CD14-positive monocyte (primary cell): Measurements from ENCODE around the gene CDH23. TPM values are rescaled to one million over a fixed set of nuclear protein-coding genes. Genes with fewer than 3 reads are reported as not detected.

Experiments used
- DNase-seq, 3 donors: peaks; one replicate each; pipeline ENCODE4 v3.0.0-alpha.2; 2011 to 2022
- H2AFZ ChIP-seq: 2 replicates; pipeline ENCODE4 v1.6.0; 2012; ENCODE audit warnings: mild to moderate bottlenecking, low read depth, low read length, inconsistent platforms; ENCODE audit not compliant: insufficient read depth, poor library complexity, severe bottlenecking
- H3K27ac ChIP-seq, 2 donors: 1 replicate in 1 of 2; 2 replicates in 1 of 2; pipeline ENCODE4 v1.5.1; 2012 to 2013; ENCODE audit warnings: low read length in 2 of 2, control low read depth in 1 of 2, inconsistent platforms in 1 of 2, low read depth in 1 of 2, mild to moderate bottlenecking in 1 of 2
- H3K27me3 ChIP-seq, 2 donors: one replicate each; pipeline versions ENCODE4 v1.6.0 to v1.6.1; 2011 to 2013; ENCODE audit warnings: low read length in 2 of 2; ENCODE audit not compliant: control insufficient read depth in 2 of 2, insufficient read depth in 2 of 2
- H3K36me3 ChIP-seq, 2 donors: replicated peaks in 1 of 2; 1 replicate in 1 of 2; 2 replicates in 1 of 2; pipeline versions ENCODE4 v1.5.1 to v1.6.1; 2012 to 2013; ENCODE audit warnings: low read length in 2 of 2, control low read depth in 1 of 2, inconsistent platforms in 1 of 2, mild to moderate bottlenecking in 1 of 2; ENCODE audit not compliant: insufficient read depth in 2 of 2, control insufficient read depth in 1 of 2
- H3K4me1 ChIP-seq, 2 donors: 1 replicate in 1 of 2; 2 replicates in 1 of 2; pipeline versions ENCODE4 v1.5.1 to v1.6.1; 2012 to 2013; ENCODE audit warnings: low read length in 2 of 2, control low read depth in 1 of 2, inconsistent platforms in 1 of 2, mild to moderate bottlenecking in 1 of 2, moderate library complexity in 1 of 2; ENCODE audit not compliant: insufficient read depth in 2 of 2, control insufficient read depth in 1 of 2
- H3K4me2 ChIP-seq: replicated peaks from 2 replicates; pipeline ENCODE3; 2012; ENCODE audit warnings: low read length, moderate library complexity, mild to moderate bottlenecking; ENCODE audit not compliant: poor library complexity, severe bottlenecking; ENCODE audit errors: extremely low read depth
- H3K4me3 ChIP-seq, 3 experiments: fragments of 200-600 bp in 1 of 3; sonication (generic) in 1 of 3; replicated peaks in 1 of 3; 1 replicate in 2 of 3; 2 replicates in 1 of 3; pipeline ENCODE4 v1.5.1; 2011 to 2013; ENCODE audit warnings: low read length in 3 of 3, mild to moderate bottlenecking in 3 of 3, control low read depth in 2 of 3, low read depth in 2 of 3, inconsistent platforms in 1 of 3, moderate library complexity in 1 of 3
- H3K79me2 ChIP-seq: 2 replicates; pipeline ENCODE4 v1.6.0; 2012; ENCODE audit warnings: mild to moderate bottlenecking, control low read depth, inconsistent platforms, low read length, moderate library complexity; ENCODE audit not compliant: insufficient read depth
- H3K9ac ChIP-seq: 2 replicates; pipeline ENCODE4 v1.6.0; 2017; ENCODE audit warnings: low read length, mild to moderate bottlenecking; ENCODE audit not compliant: insufficient read depth, poor library complexity, severe bottlenecking
- H3K9me3 ChIP-seq, 2 donors: replicated peaks in 1 of 2; 1 replicate in 1 of 2; 2 replicates in 1 of 2; pipeline versions ENCODE4 v1.5.1 to v1.6.1; 2012 to 2013; ENCODE audit warnings: low read length in 2 of 2, control low read depth in 1 of 2; ENCODE audit not compliant: control insufficient read depth in 1 of 2, insufficient read depth in 1 of 2
- H4K20me1 ChIP-seq: 2 replicates; pipeline ENCODE4 v1.6.0; 2012; ENCODE audit warnings: mild to moderate bottlenecking, low read length, control low read depth, moderate library complexity; ENCODE audit not compliant: insufficient read depth
- H3K27ac Mint-ChIP-seq, 7 donors: one replicate each; pipeline ENCODE4 v1.8.0; 2020; ENCODE audit warnings: mild to moderate bottlenecking in 7 of 7, mixed read lengths in 7 of 7, moderate library complexity in 6 of 7, inconsistent platforms in 2 of 7
- H3K27me3 Mint-ChIP-seq, 3 donors: one replicate each; pipeline ENCODE4 v1.8.0; 2021 to 2022; ENCODE audit warnings: low read depth in 3 of 3, mild to moderate bottlenecking in 3 of 3, mixed read lengths in 3 of 3, moderate library complexity in 3 of 3, inconsistent platforms in 1 of 3
- H3K36me3 Mint-ChIP-seq, 2 donors: one replicate each; pipeline ENCODE4 v1.8.0; 2020; ENCODE audit warnings: mixed read lengths in 2 of 2, inconsistent platforms in 1 of 2, mild to moderate bottlenecking in 1 of 2
- H3K4me1 Mint-ChIP-seq: one replicate; pipeline ENCODE4 v1.8.0; 2020; ENCODE audit warnings: mild to moderate bottlenecking, mixed read lengths
- H3K4me3 Mint-ChIP-seq, 2 donors: one replicate each; pipeline ENCODE4 v1.8.0; 2020; ENCODE audit warnings: mild to moderate bottlenecking in 2 of 2, mixed read lengths in 2 of 2, moderate library complexity in 1 of 2
- H3K9me3 Mint-ChIP-seq, 7 donors: one replicate each; pipeline ENCODE4 v1.8.0; 2020 to 2022; ENCODE audit warnings: mixed read lengths in 7 of 7, mild to moderate bottlenecking in 6 of 7, moderate library complexity in 6 of 7, inconsistent platforms in 2 of 7
- WGBS: methylation state at CpG from one replicate; pipeline ENCODE4 v1.1.5; 2013; ENCODE audit warnings: missing lambda C conversion rate; ENCODE audit not compliant: insufficient coverage; 5-methylcytosine and 5-hydroxymethylcytosine counted together
- intact Hi-C, 2 donors: fragments of 100-400 bp; cut with micrococcal nuclease; formaldehyde crosslinking; loops; one replicate each; pipeline versions ENCODE4 v1.15.0 to v1.15.1; 2023
- polyA plus RNA-seq, 3 donors: library from polyadenylated mRNA; depleted of rRNA in 1 of 3; unstranded in 2 of 3; stranded (reverse) in 1 of 3; fragments of 300-500 nt in 2 of 3; fragments of >200 nt in 1 of 3; fragmentation: Illumina TruSeq in 2 of 3; gene quantifications; 1 replicate in 2 of 3; 2 replicates in 1 of 3; pipeline ENCODE4 v1.2.3, GENCODE V29; 2012 to 2021
- TF ChIP-seq, protein P1 (sequence below): fragments of 200-600 bp; IDR thresholded peaks from one replicate; pipeline ENCODE4 v1.8.0; 2022; ENCODE audit warnings: antibody characterized with exemption, mild to moderate bottlenecking

The CDH23 gene
- polyA plus RNA-seq, 3 donors: 8.2 to 36.2 (median 10.5) TPM

- Histone ChIP-seq H3K9me3 (no peaks in the 10 kb centered on the region), H3K9ac (no peak overlapping the region), H3K4me2 (no peak overlapping the region), H4K20me1 (no peaks in the 10 kb centered on the region), H3K4me3 (no peak overlapping the region), H2AFZ (no peak overlapping the region), H3K27ac (no peak overlapping the region), H3K36me3 (no peaks in the 10 kb centered on the region), H3K79me2 (no peaks in the 10 kb centered on the region), H3K4me1 (no peaks in the 10 kb centered on the region), H3K27me3 (no peaks in the 10 kb centered on the region)
- H3K27ac Mint-ChIP-seq: no peak overlapping the region
- no peaks in the 10 kb centered on the region for H3K36me3 Mint-ChIP-seq
- 95% methylated on average over 12 of the region's 12 CpGs for WGBS
- intact Hi-C loops: no loop called here
- no peaks in the 10 kb centered on the region for H3K4me1 Mint-ChIP-seq
- DNase-seq: no peak
- H3K27me3 Mint-ChIP-seq: peaks cover 5 to 15% (median 8%) of the 10 kb centered on the region in 3 donors
- H3K9me3 Mint-ChIP-seq: no peaks in the 10 kb centered on the region
- TF ChIP-seq, protein P1, sequence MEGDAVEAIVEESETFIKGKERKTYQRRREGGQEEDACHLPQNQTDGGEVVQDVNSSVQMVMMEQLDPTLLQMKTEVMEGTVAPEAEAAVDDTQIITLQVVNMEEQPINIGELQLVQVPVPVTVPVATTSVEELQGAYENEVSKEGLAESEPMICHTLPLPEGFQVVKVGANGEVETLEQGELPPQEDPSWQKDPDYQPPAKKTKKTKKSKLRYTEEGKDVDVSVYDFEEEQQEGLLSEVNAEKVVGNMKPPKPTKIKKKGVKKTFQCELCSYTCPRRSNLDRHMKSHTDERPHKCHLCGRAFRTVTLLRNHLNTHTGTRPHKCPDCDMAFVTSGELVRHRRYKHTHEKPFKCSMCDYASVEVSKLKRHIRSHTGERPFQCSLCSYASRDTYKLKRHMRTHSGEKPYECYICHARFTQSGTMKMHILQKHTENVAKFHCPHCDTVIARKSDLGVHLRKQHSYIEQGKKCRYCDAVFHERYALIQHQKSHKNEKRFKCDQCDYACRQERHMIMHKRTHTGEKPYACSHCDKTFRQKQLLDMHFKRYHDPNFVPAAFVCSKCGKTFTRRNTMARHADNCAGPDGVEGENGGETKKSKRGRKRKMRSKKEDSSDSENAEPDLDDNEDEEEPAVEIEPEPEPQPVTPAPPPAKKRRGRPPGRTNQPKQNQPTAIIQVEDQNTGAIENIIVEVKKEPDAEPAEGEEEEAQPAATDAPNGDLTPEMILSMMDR: no peak
- no peak overlapping the region for H3K4me3 Mint-ChIP-seq
These were observed 27.2 kb downstream of the CDH23 start for GRCh38 chr10:71423901-71424300.

GRCh38 chr10:71424496-71425194, 27.9 kb downstream of the CDH23 start:
- no peaks in the 10 kb centered on the region for H4K20me1 ChIP-seq
- H3K27me3 Mint-ChIP-seq: peaks cover 8 to 15% (median 9%) of the 10 kb centered on the region in 3 donors
- H3K4me1 Mint-ChIP-seq: no peaks in the 10 kb centered on the region
- TF ChIP-seq, protein P1: no peak
- no peak overlapping the region for H3K4me3 ChIP-seq
- no peak overlapping the region for H3K27ac ChIP-seq
- no peak overlapping the region for H3K4me2 ChIP-seq
- intact Hi-C loops: no loop called here
- H3K27ac Mint-ChIP-seq: no peak overlapping the region
- no peak overlapping the region for H3K4me3 Mint-ChIP-seq
- no peaks in the 10 kb centered on the region for H3K4me1 ChIP-seq
- H3K27me3 ChIP-seq: no peaks in the 10 kb centered on the region
- 95% methylated on average over 5 of the region's 9 CpGs for WGBS
- no peaks in the 10 kb centered on the region for H3K9me3 ChIP-seq
- H3K36me3 Mint-ChIP-seq: no peaks in the 10 kb centered on the region
- DNase-seq: no peak
- no peaks in the 10 kb centered on the region for H3K79me2 ChIP-seq
- H3K9ac ChIP-seq: no peak overlapping the region
- no peaks in the 10 kb centered on the region for H3K36me3 ChIP-seq
- H3K9me3 Mint-ChIP-seq: no peaks in the 10 kb centered on the region
- no peak overlapping the region for H2AFZ ChIP-seq
